GM21447 (cell line): ENCODE data around the gene RAB41.
"Not testable (repeated sequence)": the region's sequence is repeated elsewhere in the genome, so short reads cannot be mapped to it uniquely, and the experiment has no call there.

ENCODE experiments used
- ATAC-seq: cut with Tn5 transposase; IDR thresholded peaks from one replicate; pipeline ENCODE4 v1.9.1; 2021; ENCODE audit not compliant: unreplicated experiment

The RAB41 gene

DNA sequence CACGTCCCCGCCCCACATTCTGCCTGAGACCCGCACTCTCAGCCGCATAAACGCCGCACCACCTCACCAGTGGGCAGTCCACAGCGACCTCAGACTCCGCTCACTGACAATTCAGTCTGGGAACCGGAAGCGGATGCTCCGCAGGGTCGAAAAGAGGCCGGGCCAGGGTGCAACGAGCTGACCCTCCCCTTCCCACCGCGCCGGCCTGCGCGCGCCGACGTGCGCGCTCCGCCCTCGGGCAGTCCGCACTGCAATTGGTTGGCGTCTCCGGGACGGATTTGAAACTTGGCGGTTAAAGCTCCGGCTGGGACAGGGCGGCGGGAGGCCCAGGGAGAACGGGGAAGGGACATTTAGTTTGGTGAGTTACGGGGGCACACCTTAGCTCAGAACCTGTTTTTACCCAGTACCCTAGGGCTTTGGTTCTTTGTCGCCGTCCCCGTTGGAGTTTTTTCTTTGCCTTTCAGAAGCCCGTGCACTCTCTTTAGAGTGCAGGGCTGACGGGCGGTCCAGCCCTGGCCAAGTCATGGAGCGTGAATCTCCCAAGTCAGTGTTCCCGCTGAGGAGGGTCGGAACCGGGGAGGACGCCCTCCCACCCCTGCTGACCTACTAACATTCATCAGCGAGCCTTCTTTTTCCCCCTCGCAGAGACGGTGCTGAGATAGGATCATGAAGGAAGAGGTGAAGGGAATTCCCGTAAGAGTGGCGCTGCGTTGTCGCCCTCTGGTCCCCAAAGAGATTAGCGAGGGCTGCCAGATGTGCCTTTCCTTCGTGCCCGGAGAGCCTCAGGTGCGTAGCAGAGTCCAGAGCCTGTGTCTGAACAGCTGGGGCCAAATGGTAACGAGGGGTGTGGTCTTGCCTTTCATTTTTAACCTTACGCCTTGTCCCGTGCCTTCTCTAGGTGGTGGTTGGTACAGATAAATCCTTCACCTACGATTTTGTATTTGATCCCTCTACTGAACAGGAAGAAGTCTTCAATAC lies 8.1 kb downstream of the RAB41 start, which contains the start of the genes KIF4A and PDZD11:
TSS of gene KIF4A (plus strand) at position 312 of the 978 bp plus-strand sequence. CDS start at position 667, 355 bp downstream.
TSS of gene PDZD11 (minus strand) at position 135 of the 978 bp plus-strand sequence. CDS start 586 bp downstream, outside the sequence.
- peak; percentile 95 for ATAC-seq

DNA sequence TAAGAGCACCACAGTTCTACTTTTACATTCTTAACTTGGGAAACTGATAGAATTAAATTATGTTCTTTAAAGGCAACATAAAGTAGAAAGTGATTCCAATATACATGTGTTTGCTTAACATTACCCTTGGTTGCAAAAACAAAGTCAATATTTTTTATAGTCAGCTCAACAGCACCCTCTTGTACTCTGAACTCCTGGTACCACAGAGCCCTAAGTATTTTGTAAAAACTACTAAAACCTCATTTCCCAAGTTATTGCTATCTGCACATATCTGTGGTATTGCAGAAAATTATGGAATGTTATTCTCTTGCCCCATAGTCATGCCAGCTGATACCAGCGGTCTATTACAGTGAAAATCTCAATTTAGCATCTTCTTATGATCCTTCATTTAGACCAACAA lies 10.8 kb downstream of the RAB41 start:
- ATAC-seq: no peak

DNA sequence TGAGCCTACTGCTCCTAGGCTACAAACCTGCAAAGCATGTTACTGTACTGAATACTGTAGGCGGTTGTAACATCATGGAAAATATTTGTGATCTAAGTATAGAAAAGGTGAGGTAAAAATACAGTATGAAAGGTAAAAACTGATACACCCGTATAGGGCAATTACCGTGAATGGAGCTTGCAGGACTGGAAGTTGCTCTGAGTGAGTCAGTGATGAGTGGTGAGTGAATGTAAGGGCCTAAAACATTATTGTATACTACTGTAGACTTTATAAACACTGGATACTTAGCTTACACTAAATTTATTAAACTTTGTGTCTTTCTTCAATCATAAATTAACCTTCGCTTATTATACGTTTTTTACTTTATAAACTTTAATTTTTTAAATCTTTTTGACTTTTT lies 11.6 kb downstream of the RAB41 start:
- ATAC-seq: no peak

DNA sequence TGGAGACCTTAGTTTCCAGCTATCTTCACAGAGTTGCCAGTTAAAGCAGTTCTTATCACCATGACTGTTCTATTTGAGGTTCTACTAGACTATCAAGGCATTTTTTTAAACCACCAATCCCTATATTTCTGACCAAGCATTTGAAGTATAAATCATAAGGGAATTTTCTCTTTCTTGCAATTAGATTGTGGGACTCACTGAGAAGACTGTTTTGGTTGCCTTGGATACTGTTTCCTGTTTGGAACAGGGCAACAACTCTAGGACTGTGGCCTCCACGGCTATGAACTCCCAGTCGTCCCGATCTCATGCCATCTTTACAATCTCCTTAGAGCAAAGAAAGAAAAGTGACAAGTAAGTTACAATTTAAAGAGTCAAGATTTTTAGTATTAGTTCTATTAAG lies 19.7 kb downstream of the RAB41 start:
- ATAC-seq: no peak

DNA sequence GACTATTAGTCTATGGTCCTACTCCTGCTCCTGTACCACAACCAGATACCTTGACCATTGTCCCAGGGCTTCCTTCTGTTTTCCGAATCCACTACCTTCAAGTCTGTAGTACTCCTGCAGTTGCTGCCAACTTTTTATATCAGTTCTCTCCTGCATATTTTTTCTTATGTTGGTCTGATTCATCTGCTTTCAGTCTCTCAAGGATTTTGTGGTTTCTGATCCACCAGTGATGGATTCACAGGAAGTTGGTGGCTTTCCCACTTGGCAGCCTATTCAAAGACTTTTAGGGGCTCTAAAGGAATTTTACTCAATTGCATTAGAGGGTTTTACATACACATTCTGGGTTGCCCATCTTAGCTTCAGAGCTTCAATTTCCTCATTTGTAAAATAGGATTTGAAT lies 31.5 kb downstream of the RAB41 start:
- no peak for ATAC-seq

DNA sequence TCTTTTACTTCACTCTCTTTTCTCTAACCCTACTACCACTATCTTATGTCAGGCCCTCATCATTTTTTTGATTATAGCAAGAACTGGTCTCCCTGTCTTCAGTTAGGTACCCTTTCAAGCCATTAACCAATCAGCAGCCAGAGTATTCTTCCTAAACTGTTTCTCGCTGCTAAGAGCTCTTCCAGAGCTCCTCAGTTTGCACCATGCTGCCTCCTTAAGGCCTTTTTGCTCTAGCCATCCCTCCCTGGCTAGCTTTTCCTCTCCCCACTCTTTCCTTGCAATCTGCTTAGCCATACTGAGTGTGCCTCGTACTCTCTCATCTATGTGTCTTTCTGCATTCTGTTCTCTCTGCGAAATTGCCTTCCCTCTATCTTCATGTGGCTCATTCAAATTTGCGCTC lies 40.8 kb downstream of the RAB41 start:
- ATAC-seq: no peak

DNA sequence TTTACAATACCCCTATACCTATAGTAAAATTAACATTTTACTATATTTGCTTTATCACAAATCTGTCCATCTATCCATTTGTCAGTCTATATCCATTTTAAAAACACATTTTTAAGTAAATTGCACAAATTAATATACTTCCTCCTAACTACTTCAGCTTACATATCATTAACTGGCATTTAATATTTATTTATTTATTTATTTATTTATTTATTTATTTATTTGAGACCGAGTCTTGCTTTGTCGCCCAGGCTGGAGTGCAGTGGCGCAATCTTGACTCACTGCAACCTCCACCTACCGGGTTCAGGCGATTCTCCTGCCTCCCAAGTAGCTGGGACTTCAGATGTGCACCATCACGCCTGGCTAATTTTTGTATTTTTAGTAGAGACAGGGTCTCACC lies 41.7 kb downstream of the RAB41 start:
- not testable (repeated sequence) for ATAC-seq

DNA sequence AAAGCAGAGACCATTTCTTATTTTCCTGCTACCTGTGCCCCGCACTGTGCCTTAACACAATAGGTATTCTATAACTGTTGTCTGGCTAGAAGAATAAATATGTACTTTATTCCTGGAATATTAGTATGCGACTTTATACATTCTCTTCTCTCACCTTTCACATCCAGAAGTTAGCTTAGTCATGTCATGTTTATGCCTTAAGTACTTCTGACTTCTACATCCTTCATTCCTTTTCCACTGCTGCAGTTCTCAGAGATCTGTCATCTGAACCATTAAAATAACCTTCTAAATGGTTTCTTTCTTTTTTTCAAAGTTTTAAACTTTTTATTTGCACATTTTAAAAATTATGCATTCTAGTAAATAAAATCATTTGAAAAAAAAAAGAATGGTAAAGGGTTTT lies 42.4 kb downstream of the RAB41 start:
- no peak for ATAC-seq

DNA sequence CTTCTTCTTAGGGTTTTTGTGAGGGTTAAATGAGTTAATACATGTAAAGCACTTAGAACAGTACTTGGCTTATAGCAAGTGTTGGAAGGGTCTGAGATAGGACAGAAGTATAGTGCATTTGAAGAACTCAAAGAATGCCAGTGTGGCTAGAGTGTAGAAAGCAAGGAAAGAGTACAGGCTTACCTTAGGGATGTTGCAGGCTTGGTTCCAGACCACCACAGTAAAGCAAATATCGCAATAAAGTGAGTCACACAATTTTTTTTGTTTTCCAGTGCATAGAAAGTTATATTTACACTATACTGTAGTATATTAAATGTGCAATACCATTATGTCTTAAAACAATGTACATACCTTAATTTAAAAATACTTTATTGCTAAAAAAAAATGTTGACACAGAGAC lies 49.2 kb downstream of the RAB41 start:
- no peak for ATAC-seq

DNA sequence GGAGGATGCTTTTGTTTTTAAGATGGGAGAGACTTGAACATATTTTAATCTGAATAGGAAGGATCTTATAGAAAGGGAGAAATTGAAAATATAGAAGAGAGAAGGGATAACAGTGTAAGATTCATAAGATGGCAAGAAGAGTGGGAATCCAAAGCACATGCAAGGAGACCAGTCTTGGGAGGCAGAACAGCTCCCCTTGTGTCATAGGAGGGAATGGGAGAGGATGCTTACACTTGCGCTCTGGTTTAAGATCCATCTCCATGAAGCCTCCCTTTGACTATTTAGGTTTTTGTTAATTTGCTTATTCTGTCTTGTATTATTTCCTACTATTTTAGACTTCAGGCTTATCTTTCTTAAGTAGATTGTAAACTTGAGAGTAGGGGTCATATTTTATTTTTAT lies 50.6 kb downstream of the RAB41 start:
- no peak for ATAC-seq
